ENCODE results near the gene GLO1.
A peak's percentile ranks its signal among the peaks of the same experiment; 100 is the strongest.

The GLO1 gene

GRCh38 chr6:38676974-38677544 is 25.9 kb downstream of the GLO1 start:
- TF ChIP-seq EZH2phosphoT487 (IDR thresholded peaks at IDR 0.05; ENCODE audit: low read length) (no peak), CTCF (IDR thresholded peaks at IDR 0.05; ENCODE audit: low read length) (no peak), EZH2 (optimal IDR thresholded peaks at IDR 0.05; ENCODE audit: low read depth, low read length) (no peak)
- Histone ChIP-seq H3K27me3 (replicated peaks; ENCODE audit: insufficient read depth, low read length) (no peaks in the 10 kb centered on the region), H3K9ac (ENCODE audit: low read length) (no peak overlapping the region; the same call in 1 of the 2 replicates), H3F3A (ENCODE audit: insufficient read depth, low read length) (peaks cover 27% of the 10 kb centered on the region), H3K27ac (ENCODE audit: low read length) (peak overlapping the region; percentile 66), H3K4me3 (ENCODE audit: low read length) (no peak overlapping the region), H2AFZ (ENCODE audit: low read length) (no peak overlapping the region), H3K4me1 (ENCODE audit: low read length) (peaks cover 34% of the 10 kb centered on the region), H3K36me3 (replicated peaks; ENCODE audit: insufficient read depth, low read length) (no peaks in the 10 kb centered on the region), H3K79me2 (ENCODE audit: low read length) (no peaks in the 10 kb centered on the region), H3K9me2 (replicated peaks; ENCODE audit: insufficient read depth, low read length) (no peaks in the 10 kb centered on the region), H4K20me1 (ENCODE audit: insufficient read depth, low read length) (no peaks in the 10 kb centered on the region), H3K4me2 (ENCODE audit: low read depth, low read length) (peak overlapping the region; percentile 55; the same call in 1 of the 2 replicates), H3K9me3 (replicated peaks; ENCODE audit: insufficient read depth, low read length) (no peaks in the 10 kb centered on the region)
- DNase-seq: no peak

GRCh38 chr6:38676236-38676973 is 26.5 kb downstream of the GLO1 start:
- Histone ChIP-seq H2AFZ (ENCODE audit: low read length) (no peak overlapping the region), H3K36me3 (replicated peaks; ENCODE audit: insufficient read depth, low read length) (no peaks in the 10 kb centered on the region), H3K4me1 (ENCODE audit: low read length) (peaks cover 34% of the 10 kb centered on the region), H3F3A (ENCODE audit: insufficient read depth, low read length) (peaks cover 27% of the 10 kb centered on the region), H3K27me3 (replicated peaks; ENCODE audit: insufficient read depth, low read length) (no peaks in the 10 kb centered on the region), H3K9me2 (replicated peaks; ENCODE audit: insufficient read depth, low read length) (no peaks in the 10 kb centered on the region), H3K27ac (ENCODE audit: low read length) (peak overlapping the region; percentile 66; the same call in 1 of the 2 replicates), H3K4me3 (ENCODE audit: low read length) (no peak overlapping the region), H3K79me2 (ENCODE audit: low read length) (no peaks in the 10 kb centered on the region), H3K9ac (ENCODE audit: low read length) (no peak overlapping the region; the same call in 1 of the 2 replicates), H3K4me2 (ENCODE audit: low read depth, low read length) (peak overlapping the region; percentile 55), H4K20me1 (ENCODE audit: insufficient read depth, low read length) (no peaks in the 10 kb centered on the region), H3K9me3 (replicated peaks; ENCODE audit: insufficient read depth, low read length) (no peaks in the 10 kb centered on the region)
- TF ChIP-seq CTCF (IDR thresholded peaks at IDR 0.05; ENCODE audit: low read length) (no peak), EZH2 (optimal IDR thresholded peaks at IDR 0.05; ENCODE audit: low read depth, low read length) (no peak)
- peak; percentile 34 for DNase-seq

GRCh38 chr6:38673397-38674165 is 29.4 kb downstream of the GLO1 start:
- Histone ChIP-seq H3K36me3 (replicated peaks; ENCODE audit: insufficient read depth, low read length) (no peaks in the 10 kb centered on the region), H3K79me2 (ENCODE audit: low read length) (no peaks in the 10 kb centered on the region), H3K9me2 (replicated peaks; ENCODE audit: insufficient read depth, low read length) (no peaks in the 10 kb centered on the region), H3K4me1 (ENCODE audit: low read length) (peaks cover 27% of the 10 kb centered on the region), H3K27ac (ENCODE audit: low read length) (no peak overlapping the region), H3K9ac (ENCODE audit: low read length) (no peak overlapping the region), H3K4me3 (ENCODE audit: low read length) (no peak overlapping the region), H4K20me1 (ENCODE audit: insufficient read depth, low read length) (no peaks in the 10 kb centered on the region), H2AFZ (ENCODE audit: low read length) (no peak overlapping the region), H3F3A (ENCODE audit: insufficient read depth, low read length) (peaks cover 23% of the 10 kb centered on the region), H3K4me2 (ENCODE audit: low read depth, low read length) (no peak overlapping the region), H3K9me3 (replicated peaks; ENCODE audit: insufficient read depth, low read length) (no peaks in the 10 kb centered on the region), H3K27me3 (replicated peaks; ENCODE audit: insufficient read depth, low read length) (no peaks in the 10 kb centered on the region)
- DNase-seq: no peak
- TF ChIP-seq EZH2 (optimal IDR thresholded peaks at IDR 0.05; ENCODE audit: low read depth, low read length) (no peak), CTCF (IDR thresholded peaks at IDR 0.05; ENCODE audit: low read length) (no peak)
